Superior temporal gyrus (tissue), 1 donor: ENCODE measurements around the gene RALGPS1.

Experiments
- DNase-seq: peaks from one replicate; pipeline ENCODE4 v3.0.0-alpha.2; 2016; ENCODE audit errors: extremely low spot score

RALGPS1 gene

GRCh38 chr9:127174386-127175318, 260.1 kb downstream of the RALGPS1 start:
- no peak for DNase-seq

DNA sequence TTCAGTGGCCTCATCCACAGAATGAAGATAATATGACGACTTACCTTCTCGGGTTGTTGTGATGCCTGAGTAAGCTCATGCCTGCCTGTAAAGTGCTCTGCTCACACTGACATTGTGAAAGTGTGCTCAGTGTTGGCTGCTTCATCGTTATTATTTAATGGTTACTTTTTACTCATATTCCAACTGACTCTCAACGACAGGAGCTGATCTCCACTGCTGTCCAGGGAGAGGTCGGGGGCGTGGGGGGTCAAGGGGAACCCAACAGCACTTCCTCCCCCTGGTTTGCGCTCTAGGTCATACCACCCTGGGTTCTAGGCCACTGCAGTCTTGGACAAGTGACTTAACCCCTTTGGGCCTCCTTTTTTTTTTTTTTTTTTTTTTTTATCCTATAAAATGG, 260.7 kb downstream of the RALGPS1 start:
- DNase-seq, result no peak

DNA sequence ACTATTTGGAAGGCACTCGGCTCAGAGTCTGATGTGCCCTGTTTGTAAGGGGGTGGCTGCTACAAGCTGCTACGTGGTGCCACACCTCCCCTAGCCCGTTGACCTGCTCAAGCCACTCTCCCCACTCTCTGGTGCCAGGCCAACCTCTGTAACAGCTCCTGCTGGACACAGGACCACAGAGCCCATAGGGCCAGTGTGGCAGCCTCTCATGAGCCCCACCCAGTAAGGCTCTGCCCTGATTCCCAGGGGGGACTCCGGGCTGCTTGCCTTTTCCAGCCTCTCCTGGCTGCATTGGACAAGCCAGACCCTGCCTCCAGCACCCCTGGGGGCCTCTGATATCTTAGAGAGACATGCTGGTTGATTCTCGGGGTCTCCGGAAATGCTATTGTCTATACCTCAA, 261.2 kb downstream of the RALGPS1 start:
- no peak for DNase-seq

DNA sequence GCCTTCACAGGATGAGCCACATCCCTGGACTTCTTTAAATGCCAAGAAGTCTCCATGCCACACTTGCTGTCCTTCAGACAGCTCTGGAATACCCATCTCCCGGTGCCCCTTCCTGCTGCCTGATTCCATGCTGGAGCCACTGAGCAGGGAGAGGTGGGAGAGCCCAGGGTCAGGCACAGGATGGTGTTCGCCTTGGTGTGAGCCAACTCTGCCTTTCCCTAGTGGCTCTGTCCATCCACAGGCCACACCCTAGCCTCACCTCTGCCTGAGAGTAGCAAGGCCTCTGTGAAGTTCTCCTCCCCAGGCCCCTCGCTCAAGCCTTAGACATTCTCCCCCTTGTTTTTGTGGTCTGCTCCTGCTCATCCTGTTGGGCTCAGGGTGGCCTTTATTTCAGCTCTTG, 262.0 kb downstream of the RALGPS1 start:
- no peak for DNase-seq

- DNase-seq, result no peak
These were observed 262.6 kb downstream of the RALGPS1 start for GRCh38 chr9:127177231-127177630.

GRCh38 chr9:127177665-127178265, 263.2 kb downstream of the RALGPS1 start:
- no peak for DNase-seq

- no peak for DNase-seq
These were observed 264.4 kb downstream of the RALGPS1 start for GRCh38 chr9:127178686-127179632.

DNA sequence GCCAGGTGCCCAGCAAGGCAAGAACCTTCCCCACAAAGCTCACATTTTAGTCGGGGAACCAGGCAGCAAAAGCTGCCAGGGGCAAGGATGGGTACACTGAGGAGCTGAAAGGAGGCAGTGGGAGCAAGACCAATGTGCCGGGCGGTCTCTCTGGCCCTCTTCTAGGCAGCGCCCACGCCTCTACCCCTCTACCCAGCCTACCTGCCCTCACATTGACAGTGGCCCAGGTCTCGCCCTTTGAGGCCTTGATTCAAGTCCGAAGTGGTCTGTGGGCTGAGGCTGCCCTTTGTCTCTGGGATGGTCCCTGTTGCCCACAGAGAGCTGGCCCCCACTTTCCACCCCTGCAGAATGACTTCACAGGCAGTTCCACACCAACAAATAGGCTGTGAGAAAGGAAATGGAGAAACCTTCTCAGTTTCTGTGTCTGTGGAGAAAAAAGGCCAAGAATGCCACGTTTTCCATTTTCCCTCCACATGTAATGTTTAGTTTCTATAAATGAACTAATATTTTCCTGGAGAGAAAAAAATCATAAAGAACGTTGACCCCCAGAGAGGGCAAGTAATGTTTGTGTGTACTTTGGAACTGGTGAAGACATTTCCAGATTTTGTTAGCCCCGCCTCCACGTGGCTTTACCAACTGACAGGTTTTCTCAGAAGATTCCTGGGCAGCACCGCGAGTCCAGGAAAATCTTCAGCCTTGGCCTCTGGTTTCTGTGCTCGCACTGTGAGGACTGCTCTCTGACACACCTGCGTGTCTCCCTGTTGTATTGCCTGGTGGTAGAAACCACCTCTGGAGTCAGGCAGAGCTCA, 265.3 kb downstream of the RALGPS1 start:
- no peak for DNase-seq

DNA sequence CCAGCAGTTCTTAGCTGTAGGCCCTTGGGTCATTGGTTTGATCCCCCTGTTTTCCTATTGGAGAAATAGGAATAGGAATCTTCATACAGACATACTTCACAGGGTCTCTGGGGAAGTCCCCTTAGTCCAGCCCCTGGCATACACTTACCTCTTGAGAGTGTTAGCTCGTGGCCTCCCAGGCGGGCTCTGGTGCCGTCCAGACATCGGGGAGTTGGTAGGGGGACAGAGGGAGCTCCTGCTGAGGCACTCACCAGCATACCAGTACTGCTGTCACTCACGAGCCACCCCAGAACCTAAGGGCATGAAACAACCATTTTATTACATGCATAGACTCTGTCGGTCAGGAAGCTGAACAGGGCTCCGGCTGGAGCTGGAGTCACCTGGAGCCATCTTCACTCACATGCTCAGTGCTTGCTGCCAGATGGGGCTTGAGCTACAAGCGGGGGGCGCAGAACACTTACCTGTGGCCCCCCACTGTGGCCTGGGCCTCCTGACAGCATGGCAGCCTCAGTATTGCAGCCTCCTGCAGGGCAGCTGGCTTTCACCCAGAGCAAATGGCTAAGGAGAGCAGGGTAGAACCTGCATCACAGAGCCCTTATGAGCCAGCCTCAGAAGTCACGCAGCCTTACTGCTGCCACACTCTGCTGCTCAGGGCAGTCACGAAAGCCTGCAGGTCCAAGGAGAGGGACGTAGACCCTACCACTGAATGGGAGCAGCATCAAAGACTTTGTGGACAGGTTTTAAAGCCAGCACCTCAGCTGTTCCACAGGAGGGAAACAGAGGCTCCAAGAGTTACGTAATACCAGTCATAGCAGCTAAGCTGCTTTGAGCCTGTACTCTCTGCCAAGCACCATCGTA, 266.1 kb downstream of the RALGPS1 start:
- DNase-seq, result no peak

- no peak for DNase-seq
These were observed 266.7 kb downstream of the RALGPS1 start for GRCh38 chr9:127181315-127181580.

GRCh38 chr9:127181595-127182190, 267.1 kb downstream of the RALGPS1 start:
- no peak for DNase-seq

GRCh38 chr9:127182901-127183746, 268.5 kb downstream of the RALGPS1 start:
- DNase-seq, result no peak

GRCh38 chr9:127183814-127184582, 269.4 kb downstream of the RALGPS1 start:
- no peak for DNase-seq

DNA sequence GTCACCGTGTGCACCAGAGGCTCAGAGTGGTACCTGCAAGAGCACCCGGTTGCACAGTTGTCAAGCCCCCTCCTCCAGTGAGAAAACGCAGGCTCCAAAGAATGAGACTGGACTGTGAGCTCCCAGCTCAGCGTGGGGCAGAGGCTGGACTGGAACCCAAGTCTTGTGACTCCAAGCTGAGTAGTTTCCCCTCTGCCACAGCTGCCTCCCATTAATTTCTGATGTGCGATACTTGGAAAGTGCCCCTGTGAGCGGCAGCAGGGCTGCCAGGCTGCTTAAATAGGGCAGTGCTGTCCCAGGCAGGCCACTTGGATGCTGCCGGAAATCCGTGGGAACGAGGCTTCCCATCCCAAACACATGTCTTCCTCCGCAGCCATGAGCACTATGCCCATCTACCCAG, 270.1 kb downstream of the RALGPS1 start:
- DNase-seq, result no peak

- DNase-seq, result no peak
These were observed 270.6 kb downstream of the RALGPS1 start for GRCh38 chr9:127185181-127185580.

- DNase-seq, result peak; percentile 83
These were observed 271.6 kb downstream of the RALGPS1 start for GRCh38 chr9:127185931-127186781.

GRCh38 chr9:127186806-127187205, 272.2 kb downstream of the RALGPS1 start:
- DNase-seq, result no peak
